Fibroblast of the conjunctiva (primary cell): ENCODE measurements around the gene FEM1C.

Experiments used
- DNase-seq: peaks from one replicate; pipeline ENCODE4 v3.0.0-alpha.2; 2010; ENCODE audit warnings: low read depth

The FEM1C gene

DNA sequence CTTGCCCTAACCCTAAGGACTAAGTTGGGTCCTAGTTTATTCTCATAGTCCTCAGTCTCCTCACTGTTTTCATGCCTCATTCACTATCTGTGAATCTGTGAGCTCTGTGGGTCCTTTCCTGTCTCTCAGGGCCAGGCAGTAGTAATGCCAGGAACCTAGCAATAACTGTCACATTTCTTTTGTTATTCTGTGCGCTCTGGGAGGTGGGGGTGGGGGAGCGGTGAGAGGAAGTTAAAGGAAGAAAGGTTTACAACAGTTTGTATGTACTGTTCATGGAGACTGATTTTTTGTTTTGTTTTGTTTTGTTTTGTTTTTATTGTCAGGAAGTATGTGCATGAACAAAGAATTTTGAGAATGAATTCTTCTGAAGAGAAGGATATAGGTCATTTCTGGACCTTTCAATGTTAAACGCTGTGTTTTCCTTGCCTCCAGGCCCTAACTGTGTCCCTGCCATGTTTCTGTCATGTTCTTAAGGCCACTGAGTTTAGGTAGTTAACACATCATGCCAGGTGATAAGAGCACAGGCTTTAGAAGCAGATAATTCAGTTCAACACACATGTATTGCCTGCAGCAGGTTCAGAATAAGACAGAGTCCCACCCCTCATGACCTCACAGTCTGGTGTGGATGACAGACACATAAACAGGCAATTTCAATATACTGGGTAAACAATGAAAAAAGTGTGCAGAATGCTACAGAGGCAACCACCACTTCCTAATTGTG lies 13.3 kb upstream of the FEM1C start:
- DNase-seq: no peak

- no peak for DNase-seq
These were observed 11.7 kb upstream of the FEM1C start for GRCh38 chr5:115556276-115556675.

GRCh38 chr5:115555084-115555633 lies 10.6 kb upstream of the FEM1C start:
- no peak for DNase-seq

GRCh38 chr5:115553082-115553481 lies 8.5 kb upstream of the FEM1C start:
- no peak for DNase-seq

GRCh38 chr5:115551415-115551814 lies 6.8 kb upstream of the FEM1C start:
- DNase-seq: peak; percentile 50

DNA sequence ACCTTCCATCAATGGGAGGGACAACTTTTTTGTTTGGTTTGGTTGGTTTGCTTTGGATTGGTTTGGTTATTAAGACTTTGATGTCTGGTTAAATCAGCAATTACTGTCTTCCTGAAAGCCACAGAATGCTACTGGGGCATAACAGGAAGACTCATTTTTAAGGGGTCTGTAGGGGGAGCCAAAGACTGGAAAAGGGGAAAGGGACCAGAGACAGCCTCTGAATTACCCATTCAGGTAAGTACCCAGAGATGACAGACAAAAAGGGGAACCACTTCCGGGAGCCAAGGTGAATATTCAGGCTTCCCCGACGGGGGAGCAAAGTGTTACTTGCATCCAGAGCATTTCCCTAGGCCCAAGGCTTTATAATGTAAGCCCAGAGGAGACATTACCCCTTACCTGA lies 4.6 kb upstream of the FEM1C start:
- no peak for DNase-seq

DNA sequence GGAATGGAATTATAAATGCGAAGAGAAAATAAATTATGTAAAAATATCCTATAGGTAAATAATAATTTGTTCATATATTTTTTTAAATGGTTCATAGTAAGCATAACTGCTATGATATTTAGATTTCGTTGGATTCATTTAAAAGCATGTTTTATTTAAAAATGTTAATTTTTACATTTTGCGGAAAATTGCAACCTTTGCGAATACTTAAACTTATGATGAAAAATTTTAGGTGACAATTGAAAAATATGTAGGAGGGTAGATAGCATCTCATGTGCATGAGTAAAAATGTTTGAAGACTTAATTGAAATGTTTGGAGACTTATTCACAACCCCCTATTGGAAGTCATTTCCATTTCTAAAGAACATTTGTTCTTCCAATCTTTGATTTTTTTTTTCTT lies 4.1 kb upstream of the FEM1C start:
- no peak for DNase-seq

- DNase-seq: no peak
These were observed 842 bp upstream of the FEM1C start for GRCh38 chr5:115545351-115545882.

DNA sequence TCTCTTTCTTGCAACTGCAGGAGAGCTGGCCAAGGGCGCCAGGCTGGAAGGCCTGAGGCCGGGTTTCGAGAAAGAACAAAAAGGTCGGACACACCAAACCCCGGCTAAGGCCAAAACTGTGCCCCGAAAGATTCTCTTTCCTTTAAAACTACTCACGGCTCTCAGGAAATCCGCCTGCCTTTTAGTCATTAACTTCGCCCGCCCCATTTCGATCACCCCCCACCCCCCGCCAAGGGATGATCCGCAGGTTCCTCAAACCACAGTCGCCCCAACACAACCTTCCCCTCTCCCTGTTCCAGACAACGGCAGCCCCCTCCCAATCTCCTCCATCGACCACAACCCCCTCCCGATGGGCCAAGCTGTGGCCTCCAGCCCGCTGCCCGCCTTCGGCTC lies 536 bp downstream of the FEM1C start:
- no peak for DNase-seq

- DNase-seq: no peak
These were observed 1.1 kb downstream of the FEM1C start for GRCh38 chr5:115543365-115544042.

DNA sequence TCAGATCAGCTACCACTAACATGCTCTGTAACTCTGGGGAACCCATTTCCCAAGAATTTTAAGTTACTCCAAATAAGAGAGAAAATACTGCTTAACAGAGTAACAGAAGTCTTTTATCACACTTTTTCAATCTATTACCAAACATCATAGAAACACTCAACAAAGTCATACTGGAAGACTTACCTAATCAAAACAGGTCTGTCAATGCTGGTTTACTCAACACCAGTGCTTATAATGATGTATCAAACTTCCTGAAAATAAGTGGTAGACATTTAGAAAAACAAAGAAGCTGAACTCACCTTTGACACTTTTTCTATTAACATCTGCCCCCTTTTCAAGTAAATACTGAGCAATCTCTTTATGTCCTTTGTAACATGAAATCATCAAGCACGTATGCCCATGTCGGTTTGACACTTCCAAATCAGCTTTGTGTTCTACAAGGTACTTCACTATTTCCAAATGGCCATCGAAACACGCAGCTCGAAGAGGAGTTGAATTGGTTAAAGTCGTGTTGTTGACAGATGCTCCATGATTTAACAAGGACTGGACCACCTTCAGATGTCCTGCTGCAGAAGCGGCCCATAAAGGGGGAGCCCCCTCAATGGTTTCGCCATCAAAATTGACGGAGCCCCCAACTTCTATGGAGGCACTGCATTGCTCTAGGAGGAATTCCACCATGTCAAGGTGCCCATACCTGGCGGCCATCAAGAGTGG lies 1.8 kb downstream of the FEM1C start:
- DNase-seq: no peak

GRCh38 chr5:115542086-115542485 lies 2.5 kb downstream of the FEM1C start:
- DNase-seq: no peak

DNA sequence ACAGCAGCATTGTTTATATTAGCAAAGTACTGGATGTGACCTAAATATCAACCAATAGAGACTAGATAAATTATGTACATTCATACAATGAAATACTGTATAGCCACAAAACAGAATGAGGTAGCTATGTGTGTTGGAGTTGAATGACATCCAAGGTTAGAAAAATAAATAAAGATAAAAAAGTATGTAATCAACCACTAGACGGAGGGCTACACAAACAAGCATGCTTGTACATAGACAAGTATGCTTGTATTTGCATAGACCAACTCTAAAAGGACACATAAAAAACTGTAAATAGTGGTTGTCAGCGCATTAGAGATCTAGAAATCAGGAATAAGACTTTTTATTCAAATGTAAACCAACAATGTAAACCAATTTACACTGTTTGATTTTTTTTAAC lies 3.0 kb downstream of the FEM1C start:
- no peak for DNase-seq

- no peak for DNase-seq
These were observed 9.0 kb downstream of the FEM1C start for GRCh38 chr5:115535479-115536035.

DNA sequence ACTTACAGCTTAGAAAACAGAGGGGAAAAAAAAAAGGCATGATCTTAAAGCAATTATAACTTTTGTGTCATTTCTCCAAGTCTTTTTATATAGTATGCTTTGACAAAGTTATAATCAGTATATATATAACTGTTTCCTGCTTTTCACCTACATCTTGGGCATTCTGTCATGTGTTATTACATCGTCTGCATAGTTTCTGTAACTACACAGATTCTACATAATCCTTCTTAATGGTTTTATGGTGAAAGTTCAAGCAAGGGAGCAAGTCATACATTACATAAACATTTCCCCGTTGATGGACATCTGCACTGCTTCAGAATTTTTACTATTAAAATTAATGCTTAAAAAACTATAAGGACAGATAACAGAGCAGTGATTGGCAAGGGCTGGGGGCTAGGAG lies 12.1 kb downstream of the FEM1C start:
- DNase-seq: no peak

GRCh38 chr5:115531787-115532367 lies 12.7 kb downstream of the FEM1C start:
- DNase-seq: no peak

DNA sequence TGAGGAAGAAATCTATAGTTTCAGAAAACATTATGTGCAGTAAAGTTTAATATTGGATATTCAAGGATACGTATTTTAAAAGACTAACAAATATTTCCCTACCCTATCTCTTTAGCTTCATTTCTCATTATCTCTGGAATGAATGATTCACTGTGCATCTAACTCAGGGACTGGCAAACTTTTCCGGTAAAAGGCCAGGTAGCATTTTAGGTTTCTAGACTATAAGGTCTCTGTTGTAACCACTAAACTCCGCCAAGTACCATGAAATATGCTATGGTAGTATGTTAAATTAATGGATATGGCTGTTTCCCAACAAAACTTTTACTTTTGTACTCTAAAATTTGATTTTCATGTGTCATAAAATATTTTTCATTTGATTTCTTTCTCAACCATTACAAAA lies 13.2 kb downstream of the FEM1C start:
- no peak for DNase-seq

DNA sequence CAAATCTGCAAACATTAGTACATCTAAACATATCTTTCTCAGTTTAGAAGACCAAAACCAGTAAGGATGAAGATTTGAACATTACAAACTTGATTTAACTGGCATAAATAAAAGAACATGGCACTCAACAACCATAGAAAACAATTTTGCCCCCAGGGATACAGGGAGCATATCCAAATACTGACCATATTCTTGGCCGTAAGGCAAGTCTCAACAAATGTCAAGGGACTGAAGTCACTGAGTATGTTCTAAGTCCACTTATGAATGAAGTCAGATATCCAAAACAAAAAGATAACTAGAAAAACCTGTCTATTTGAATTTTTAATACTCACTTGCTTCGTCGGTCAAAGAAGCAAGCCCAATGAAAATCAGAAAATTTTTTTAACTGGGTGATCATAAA lies 14.1 kb downstream of the FEM1C start:
- peak; percentile 71 for DNase-seq

GRCh38 chr5:115526604-115527003 lies 18.0 kb downstream of the FEM1C start:
- no peak for DNase-seq

- no peak for DNase-seq
These were observed 20.3 kb downstream of the FEM1C start for GRCh38 chr5:115524199-115524847.

DNA sequence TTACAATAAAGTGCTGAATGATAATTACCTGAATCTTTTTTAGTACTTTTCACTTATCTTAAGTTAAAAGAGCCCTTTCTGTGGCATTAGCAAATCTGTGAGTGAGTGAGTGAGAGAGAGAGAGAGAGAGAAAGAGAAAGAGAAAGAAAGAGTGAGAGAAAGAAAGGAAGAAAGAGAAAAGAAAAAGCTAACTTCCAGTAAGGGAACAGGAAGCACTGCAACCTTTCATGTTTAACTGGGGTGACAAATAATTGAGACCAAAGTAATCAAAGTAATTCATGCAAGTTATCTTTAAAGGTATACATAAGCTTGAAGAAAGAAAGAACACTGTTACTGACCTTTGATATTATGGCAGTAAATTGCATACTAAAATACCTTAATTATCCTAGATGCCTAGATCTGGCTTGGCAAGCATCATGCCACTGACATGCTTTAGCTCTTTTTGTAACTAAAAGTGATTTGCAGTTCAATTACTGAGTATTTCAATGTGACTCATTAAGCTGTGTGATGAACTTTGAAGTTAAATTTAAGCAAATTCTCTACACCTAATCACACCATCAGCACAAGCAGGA lies 21.7 kb downstream of the FEM1C start:
- no peak for DNase-seq
